ENCODE results near the gene FOSL2.

The FOSL2 gene

GRCh38 chr2:28363686-28364280 lies 28.9 kb upstream of the FOSL2 start:
- DNase-seq: no peak
- Mint-ChIP-seq H3K4me3 (no peak overlapping the region), H3K27ac (no peak overlapping the region), H3K4me1 (peaks cover 78% of the 10 kb centered on the region), H3K36me3 (ENCODE audit: low read depth) (no peaks in the 10 kb centered on the region), H3K9me3 (no peaks in the 10 kb centered on the region), H3K27me3 (ENCODE audit: low read depth, poor library complexity) (peaks cover 16% of the 10 kb centered on the region)
- TF ChIP-seq, protein P1, sequence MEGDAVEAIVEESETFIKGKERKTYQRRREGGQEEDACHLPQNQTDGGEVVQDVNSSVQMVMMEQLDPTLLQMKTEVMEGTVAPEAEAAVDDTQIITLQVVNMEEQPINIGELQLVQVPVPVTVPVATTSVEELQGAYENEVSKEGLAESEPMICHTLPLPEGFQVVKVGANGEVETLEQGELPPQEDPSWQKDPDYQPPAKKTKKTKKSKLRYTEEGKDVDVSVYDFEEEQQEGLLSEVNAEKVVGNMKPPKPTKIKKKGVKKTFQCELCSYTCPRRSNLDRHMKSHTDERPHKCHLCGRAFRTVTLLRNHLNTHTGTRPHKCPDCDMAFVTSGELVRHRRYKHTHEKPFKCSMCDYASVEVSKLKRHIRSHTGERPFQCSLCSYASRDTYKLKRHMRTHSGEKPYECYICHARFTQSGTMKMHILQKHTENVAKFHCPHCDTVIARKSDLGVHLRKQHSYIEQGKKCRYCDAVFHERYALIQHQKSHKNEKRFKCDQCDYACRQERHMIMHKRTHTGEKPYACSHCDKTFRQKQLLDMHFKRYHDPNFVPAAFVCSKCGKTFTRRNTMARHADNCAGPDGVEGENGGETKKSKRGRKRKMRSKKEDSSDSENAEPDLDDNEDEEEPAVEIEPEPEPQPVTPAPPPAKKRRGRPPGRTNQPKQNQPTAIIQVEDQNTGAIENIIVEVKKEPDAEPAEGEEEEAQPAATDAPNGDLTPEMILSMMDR (IDR thresholded peaks at IDR 0.05): no peak

GRCh38 chr2:28364610-28365009 lies 28.0 kb upstream of the FOSL2 start:
- no peaks in the 10 kb centered on the region for H3K9me3 Mint-ChIP-seq
- no peak overlapping the region for H3K27ac Mint-ChIP-seq
- H3K4me1 Mint-ChIP-seq: peaks cover 74% of the 10 kb centered on the region
- H3K4me3 Mint-ChIP-seq: no peak overlapping the region
- TF ChIP-seq, protein P1 (IDR thresholded peaks at IDR 0.05): no peak
- H3K36me3 Mint-ChIP-seq (ENCODE audit: low read depth): no peaks in the 10 kb centered on the region
- DNase-seq: no peak
- H3K27me3 Mint-ChIP-seq (ENCODE audit: low read depth, poor library complexity): peaks cover 16% of the 10 kb centered on the region

DNA sequence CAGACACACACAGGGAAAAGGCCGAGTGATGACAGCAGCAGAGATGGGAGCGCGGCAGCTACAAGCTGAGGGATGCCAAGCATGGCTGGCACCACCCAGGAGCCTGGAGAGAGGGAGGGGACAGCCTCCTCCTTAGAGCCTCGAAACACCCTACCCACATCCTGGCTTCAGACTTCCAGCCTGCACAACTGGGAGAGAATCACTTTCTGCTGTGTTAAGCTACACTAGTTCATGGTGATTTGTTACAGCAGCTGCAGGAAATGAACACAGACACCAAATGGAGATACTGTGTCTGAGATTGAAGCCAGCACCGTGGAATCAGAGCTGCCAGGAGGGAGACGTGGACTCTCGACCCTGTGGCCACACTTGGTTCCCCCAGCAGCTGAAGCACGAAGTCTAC lies 27.5 kb upstream of the FOSL2 start:
- H3K36me3 Mint-ChIP-seq (ENCODE audit: low read depth): no peaks in the 10 kb centered on the region
- peaks cover 74% of the 10 kb centered on the region for H3K4me1 Mint-ChIP-seq
- H3K4me3 Mint-ChIP-seq: no peak overlapping the region
- no peak overlapping the region for H3K27ac Mint-ChIP-seq
- TF ChIP-seq, protein P1 (IDR thresholded peaks at IDR 0.05): no peak
- DNase-seq: no peak
- H3K9me3 Mint-ChIP-seq: no peaks in the 10 kb centered on the region
- H3K27me3 Mint-ChIP-seq (ENCODE audit: low read depth, poor library complexity): peaks cover 16% of the 10 kb centered on the region

DNA sequence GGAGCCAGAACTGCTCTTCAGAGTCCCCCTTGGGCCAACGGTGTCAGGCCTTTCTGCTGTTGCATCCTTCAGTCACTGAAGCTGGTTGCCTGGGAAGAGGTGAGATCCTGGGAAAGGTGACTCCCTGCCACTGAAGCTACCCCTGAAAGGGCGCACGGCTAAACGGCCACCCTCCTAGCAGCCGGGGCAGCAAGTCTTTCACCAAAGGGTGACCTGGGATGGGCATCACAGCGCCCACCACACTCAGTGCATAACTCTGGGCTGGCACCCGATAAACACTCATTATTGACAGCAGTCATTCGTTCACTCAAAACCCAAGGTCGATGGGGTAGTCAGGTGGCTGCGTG lies 26.5 kb upstream of the FOSL2 start:
- no peak overlapping the region for H3K27ac Mint-ChIP-seq
- no peaks in the 10 kb centered on the region for H3K36me3 Mint-ChIP-seq (ENCODE audit: low read depth)
- TF ChIP-seq, protein P1 (IDR thresholded peaks at IDR 0.05): no peak
- DNase-seq: no peak
- no peak overlapping the region for H3K4me3 Mint-ChIP-seq
- peaks cover 24% of the 10 kb centered on the region for H3K27me3 Mint-ChIP-seq (ENCODE audit: low read depth, poor library complexity)
- H3K9me3 Mint-ChIP-seq: peaks cover 2% of the 10 kb centered on the region
- H3K4me1 Mint-ChIP-seq: peaks cover 66% of the 10 kb centered on the region

GRCh38 chr2:28366496-28367282 lies 26.0 kb upstream of the FOSL2 start:
- no peaks in the 10 kb centered on the region for H3K36me3 Mint-ChIP-seq (ENCODE audit: low read depth)
- peaks cover 3% of the 10 kb centered on the region for H3K9me3 Mint-ChIP-seq
- H3K27ac Mint-ChIP-seq: no peak overlapping the region
- H3K4me1 Mint-ChIP-seq: peaks cover 60% of the 10 kb centered on the region
- peaks cover 26% of the 10 kb centered on the region for H3K27me3 Mint-ChIP-seq (ENCODE audit: low read depth, poor library complexity)
- H3K4me3 Mint-ChIP-seq: no peak overlapping the region
- no peak for DNase-seq
- TF ChIP-seq, protein P1 (IDR thresholded peaks at IDR 0.05): no peak
